ENCODE data around the gene C20orf202.

C20orf202 gene

DNA sequence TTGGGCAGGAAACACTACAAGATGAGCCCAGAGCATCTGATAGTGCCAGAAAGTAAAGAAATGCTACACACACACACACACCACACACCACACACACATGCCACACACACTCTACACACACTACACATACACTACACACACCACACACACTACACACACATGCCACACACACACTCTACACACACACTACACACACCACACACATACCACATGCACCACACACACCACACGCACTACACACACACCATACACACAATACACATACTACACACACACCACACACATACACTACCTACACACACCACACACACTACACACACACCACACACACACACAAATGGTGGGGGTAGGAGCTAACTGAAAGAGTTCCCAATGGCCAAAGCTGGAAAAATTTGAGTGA lies 14.9 kb upstream of the C20orf202 start:
- Histone ChIP-seq H3F3A (ENCODE audit: insufficient read depth, low read length) (no peaks in the 10 kb centered on the region), H3K4me1 (ENCODE audit: insufficient read depth, low read length, severe bottlenecking) (no peaks in the 10 kb centered on the region), H3K79me2 (ENCODE audit: insufficient read depth, low read length) (no peaks in the 10 kb centered on the region), H3K36me3 (ENCODE audit: insufficient read depth, low read length) (no peaks in the 10 kb centered on the region), H2AFZ (ENCODE audit: low read length) (no peak overlapping the region), H3K4me2 (ENCODE audit: low read length) (no peak overlapping the region), H3K4me3 (ENCODE audit: low read depth, low read length, poor library complexity, severe bottlenecking) (no peak overlapping the region), H3K9ac (ENCODE audit: low read length) (no peak overlapping the region), H3K9me2 (ENCODE audit: low read depth, low read length) (no peaks in the 10 kb centered on the region), H3K27ac (ENCODE audit: low read depth, low read length, poor library complexity, severe bottlenecking) (no peak overlapping the region), H3K9me3 (ENCODE audit: low read length) (no peaks in the 10 kb centered on the region), H3K27me3 (ENCODE audit: insufficient read depth, low read length) (no peaks in the 10 kb centered on the region), H4K20me1 (ENCODE audit: insufficient read depth, low read length) (no peaks in the 10 kb centered on the region)
- TF ChIP-seq, protein P1, sequence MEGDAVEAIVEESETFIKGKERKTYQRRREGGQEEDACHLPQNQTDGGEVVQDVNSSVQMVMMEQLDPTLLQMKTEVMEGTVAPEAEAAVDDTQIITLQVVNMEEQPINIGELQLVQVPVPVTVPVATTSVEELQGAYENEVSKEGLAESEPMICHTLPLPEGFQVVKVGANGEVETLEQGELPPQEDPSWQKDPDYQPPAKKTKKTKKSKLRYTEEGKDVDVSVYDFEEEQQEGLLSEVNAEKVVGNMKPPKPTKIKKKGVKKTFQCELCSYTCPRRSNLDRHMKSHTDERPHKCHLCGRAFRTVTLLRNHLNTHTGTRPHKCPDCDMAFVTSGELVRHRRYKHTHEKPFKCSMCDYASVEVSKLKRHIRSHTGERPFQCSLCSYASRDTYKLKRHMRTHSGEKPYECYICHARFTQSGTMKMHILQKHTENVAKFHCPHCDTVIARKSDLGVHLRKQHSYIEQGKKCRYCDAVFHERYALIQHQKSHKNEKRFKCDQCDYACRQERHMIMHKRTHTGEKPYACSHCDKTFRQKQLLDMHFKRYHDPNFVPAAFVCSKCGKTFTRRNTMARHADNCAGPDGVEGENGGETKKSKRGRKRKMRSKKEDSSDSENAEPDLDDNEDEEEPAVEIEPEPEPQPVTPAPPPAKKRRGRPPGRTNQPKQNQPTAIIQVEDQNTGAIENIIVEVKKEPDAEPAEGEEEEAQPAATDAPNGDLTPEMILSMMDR (IDR thresholded peaks at IDR 0.05; ENCODE audit: low read length) = no peak
- no peak for TF ChIP-seq EZH2 (IDR thresholded peaks at IDR 0.05; ENCODE audit: borderline replicate concordance, low read length)

DNA sequence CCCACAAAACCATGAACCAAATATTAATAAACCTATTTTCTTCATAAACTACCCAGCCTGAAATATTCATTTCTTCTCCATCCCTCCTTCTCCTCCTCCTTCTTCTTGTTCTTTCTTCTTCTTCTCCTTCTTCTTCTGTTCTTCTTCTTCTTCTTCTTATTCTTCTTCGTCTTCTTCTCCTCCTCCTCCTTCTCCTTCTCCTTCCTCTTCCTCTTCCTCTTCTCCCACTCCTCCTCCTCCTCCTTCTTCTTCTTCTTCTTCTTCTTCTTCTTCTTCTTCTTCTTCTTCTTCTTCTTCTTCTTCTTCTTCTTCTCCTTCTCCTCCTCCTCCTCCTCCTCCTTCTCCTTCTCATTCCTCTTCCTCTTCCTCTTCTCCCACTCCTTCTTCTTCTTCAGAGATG lies 13.4 kb upstream of the C20orf202 start:
- Histone ChIP-seq H3K9me3 (ENCODE audit: low read length) (no peaks in the 10 kb centered on the region), H3F3A (ENCODE audit: insufficient read depth, low read length) (no peaks in the 10 kb centered on the region), H3K36me3 (ENCODE audit: insufficient read depth, low read length) (no peaks in the 10 kb centered on the region), H3K9me2 (ENCODE audit: low read depth, low read length) (no peaks in the 10 kb centered on the region), H4K20me1 (ENCODE audit: insufficient read depth, low read length) (no peaks in the 10 kb centered on the region), H3K27ac (ENCODE audit: low read depth, low read length, poor library complexity, severe bottlenecking) (no peak overlapping the region), H2AFZ (ENCODE audit: low read length) (no peak overlapping the region), H3K9ac (ENCODE audit: low read length) (no peak overlapping the region), H3K79me2 (ENCODE audit: insufficient read depth, low read length) (no peaks in the 10 kb centered on the region), H3K4me2 (ENCODE audit: low read length) (no peak overlapping the region), H3K4me3 (ENCODE audit: low read depth, low read length, poor library complexity, severe bottlenecking) (no peak overlapping the region), H3K4me1 (ENCODE audit: insufficient read depth, low read length, severe bottlenecking) (no peaks in the 10 kb centered on the region), H3K27me3 (ENCODE audit: insufficient read depth, low read length) (no peaks in the 10 kb centered on the region)
- TF ChIP-seq, protein P1 (IDR thresholded peaks at IDR 0.05; ENCODE audit: low read length) = no peak
- TF ChIP-seq EZH2 (IDR thresholded peaks at IDR 0.05; ENCODE audit: borderline replicate concordance, low read length) = no peak

DNA sequence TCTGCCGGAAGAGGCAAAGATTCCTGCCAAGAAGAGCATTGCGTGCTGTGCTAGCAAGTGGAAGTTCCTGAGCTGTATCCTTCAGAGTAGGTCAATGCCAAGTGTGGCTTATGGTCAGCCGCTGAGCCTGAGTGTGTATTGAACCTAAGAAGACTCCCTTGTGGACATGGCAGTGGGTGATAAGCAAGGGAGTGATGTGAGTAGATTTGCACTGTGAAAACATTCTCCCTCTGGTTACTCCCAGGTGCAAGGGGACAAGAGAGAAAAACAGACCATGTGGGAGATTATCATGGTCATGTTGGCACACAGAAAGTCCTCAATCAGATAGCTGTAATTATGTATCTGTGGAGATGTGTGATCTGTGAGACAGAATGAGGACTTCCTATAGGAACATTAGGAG lies 12.4 kb upstream of the C20orf202 start:
- no peaks in the 10 kb centered on the region for H3K4me1 ChIP-seq (ENCODE audit: insufficient read depth, low read length, severe bottlenecking)
- no peaks in the 10 kb centered on the region for H3K79me2 ChIP-seq (ENCODE audit: insufficient read depth, low read length)
- H3K4me3 ChIP-seq (ENCODE audit: low read depth, low read length, poor library complexity, severe bottlenecking) = no peak overlapping the region
- no peak for TF ChIP-seq EZH2 (IDR thresholded peaks at IDR 0.05; ENCODE audit: borderline replicate concordance, low read length)
- TF ChIP-seq, protein P1 (IDR thresholded peaks at IDR 0.05; ENCODE audit: low read length) = no peak
- H4K20me1 ChIP-seq (ENCODE audit: insufficient read depth, low read length) = no peaks in the 10 kb centered on the region
- no peaks in the 10 kb centered on the region for H3K9me3 ChIP-seq (ENCODE audit: low read length)
- H3K9me2 ChIP-seq (ENCODE audit: low read depth, low read length) = no peaks in the 10 kb centered on the region
- no peak overlapping the region for H3K27ac ChIP-seq (ENCODE audit: low read depth, low read length, poor library complexity, severe bottlenecking)
- no peak overlapping the region for H3K9ac ChIP-seq (ENCODE audit: low read length)
- H3K27me3 ChIP-seq (ENCODE audit: insufficient read depth, low read length) = no peaks in the 10 kb centered on the region
- no peaks in the 10 kb centered on the region for H3K36me3 ChIP-seq (ENCODE audit: insufficient read depth, low read length)
- H2AFZ ChIP-seq (ENCODE audit: low read length) = no peak overlapping the region
- no peaks in the 10 kb centered on the region for H3F3A ChIP-seq (ENCODE audit: insufficient read depth, low read length)
- no peak overlapping the region for H3K4me2 ChIP-seq (ENCODE audit: low read length)
